IMR-90 (cell line): Measurements from ENCODE around the gene C14orf119.

Experiments
- BHLHE40 ChIP-seq: fragments of 150-350 bp; IDR thresholded peaks from 2 replicates; pipeline ENCODE4 v1.6.1; 2016; ENCODE audit warnings: mild to moderate bottlenecking, low read depth, low read length
- CEBPB ChIP-seq: IDR thresholded peaks from 2 replicates; pipeline ENCODE4 v1.6.1; 2012; ENCODE audit warnings: low read depth, low read length, improper control_type of control experiment
- CHD1 ChIP-seq: IDR thresholded peaks from 2 replicates; pipeline ENCODE4 v1.6.1; 2012; ENCODE audit warnings: low read depth, low read length, improper control_type of control experiment
- CTCF ChIP-seq: conservative IDR thresholded peaks from 2 replicates; pipeline ENCODE4 v1.5.1; 2012; ENCODE audit warnings: mild to moderate bottlenecking, low read depth, low read length, improper control_type of control experiment
- ELK1 ChIP-seq: fragments of 150-350 bp; IDR thresholded peaks from 2 replicates; pipeline ENCODE4 v1.6.1; 2016; ENCODE audit warnings: low read depth, mild to moderate bottlenecking, low read length, moderate library complexity, borderline replicate concordance
- MAZ ChIP-seq: IDR thresholded peaks from 2 replicates; pipeline ENCODE4 v1.6.1; 2012; ENCODE audit warnings: low read depth, mild to moderate bottlenecking, low read length, improper control_type of control experiment, moderate library complexity, borderline replicate concordance
- NFE2L2 ChIP-seq: fragments of 150-350 bp; IDR thresholded peaks from 2 replicates; pipeline ENCODE4 v1.6.1; 2016; ENCODE audit warnings: low read depth, mild to moderate bottlenecking, low read length
- POLR2A ChIP-seq: IDR thresholded peaks from 2 replicates; pipeline ENCODE4 v1.6.1; 2012; ENCODE audit warnings: mild to moderate bottlenecking, low read depth, low read length
- RAD21 ChIP-seq: IDR thresholded peaks from 2 replicates; pipeline ENCODE4 v1.6.1; 2012; ENCODE audit warnings: low read length, improper control_type of control experiment
- RCOR1 ChIP-seq: IDR thresholded peaks from 2 replicates; pipeline ENCODE4 v1.6.1; 2012; ENCODE audit warnings: mild to moderate bottlenecking, low read length, improper control_type of control experiment; ENCODE audit not compliant: insufficient replicate concordance
- RFX5 ChIP-seq: IDR thresholded peaks from 2 replicates; pipeline ENCODE4 v1.8.0; 2012; ENCODE audit warnings: low read depth, mild to moderate bottlenecking, low read length, moderate library complexity
- SMC3 ChIP-seq: fragments of 150-350 bp; IDR thresholded peaks from 2 replicates; pipeline ENCODE4 v1.6.1; 2016; ENCODE audit warnings: low read depth, mild to moderate bottlenecking, antibody characterized with exemption, low read length, moderate library complexity
- USF2 ChIP-seq: fragments of 150-350 bp; IDR thresholded peaks from 2 replicates; pipeline ENCODE4 v1.6.1; 2017; ENCODE audit warnings: mild to moderate bottlenecking, antibody characterized with exemption, low read length, low read depth

GRCh38 chr14:23131482-23131881 lies 36.2 kb downstream of the C14orf119 start:
- TF ChIP-seq CTCF: no peak
- TF ChIP-seq RFX5: no peak
- no peak for TF ChIP-seq CEBPB
- TF ChIP-seq ELK1: no peak
- no peak for TF ChIP-seq POLR2A
- TF ChIP-seq USF2: no peak
- TF ChIP-seq NFE2L2: no peak
- TF ChIP-seq SMC3: no peak
- no peak for TF ChIP-seq RAD21
- no peak for TF ChIP-seq RCOR1
- no peak for TF ChIP-seq MAZ
- TF ChIP-seq CHD1: no peak
- no peak for TF ChIP-seq BHLHE40
